Stimulated activated CD4-positive, alpha-beta T cell treated with anti-CD3 and anti-CD28 coated beads, Interleukin-15, amount 100 ng/mL, for 1 hour (primary cell): ENCODE measurements around the gene SNX4.
A peak's percentile ranks its signal among the peaks of the same experiment; 100 is the strongest.

ENCODE experiments used
- DNase-seq, 2 donors: peaks; one replicate each; pipeline ENCODE4 v3.0.0-alpha.2; 2020; ENCODE audit warnings: low read depth in 1 of 2, low spot score in 1 of 2

SNX4 gene

GRCh38 chr3:125462722-125463299 is 57.2 kb downstream of the SNX4 start:
- no peak for DNase-seq

- DNase-seq, result no peak
Observed at GRCh38 chr3:125461896-125462295, 58.1 kb downstream of the SNX4 start.

- no peak for DNase-seq
Observed at GRCh38 chr3:125460233-125460632, 59.8 kb downstream of the SNX4 start.

- no peak for DNase-seq
Observed at GRCh38 chr3:125443923-125444322, 76.1 kb downstream of the SNX4 start.

- no peak for DNase-seq
Observed at GRCh38 chr3:125442506-125442905, 77.5 kb downstream of the SNX4 start.

- DNase-seq, result no peak
Observed at GRCh38 chr3:125440970-125441369, 79.0 kb downstream of the SNX4 start.

- DNase-seq, result no peak
Observed at GRCh38 chr3:125440559-125440955, 79.4 kb downstream of the SNX4 start.

GRCh38 chr3:125437631-125438435 is 82.2 kb downstream of the SNX4 start:
- peak; percentile 20 to 31 for DNase-seq

- no peak for DNase-seq
Observed at GRCh38 chr3:125436921-125437320, 83.1 kb downstream of the SNX4 start.

GRCh38 chr3:125435231-125435630 is 84.8 kb downstream of the SNX4 start:
- no peak for DNase-seq

GRCh38 chr3:125434582-125435011 is 85.4 kb downstream of the SNX4 start:
- DNase-seq, result no peak

GRCh38 chr3:125433611-125434041 is 86.4 kb downstream of the SNX4 start:
- no peak for DNase-seq

- DNase-seq, result no peak
Observed at GRCh38 chr3:125433091-125433534, 86.9 kb downstream of the SNX4 start.

- DNase-seq, result no peak
Observed at GRCh38 chr3:125431912-125432790, 87.9 kb downstream of the SNX4 start.

- DNase-seq, result no peak
Observed at GRCh38 chr3:125431391-125431790, 88.6 kb downstream of the SNX4 start.

- no peak for DNase-seq
Observed at GRCh38 chr3:125428216-125428830, 91.7 kb downstream of the SNX4 start.

- no peak for DNase-seq
Observed at GRCh38 chr3:125418306-125418705, 101.7 kb downstream of the SNX4 start.

GRCh38 chr3:125416235-125416634 is 103.8 kb downstream of the SNX4 start:
- no peak for DNase-seq

- no peak for DNase-seq
Observed at GRCh38 chr3:125414669-125415068, 105.3 kb downstream of the SNX4 start.

GRCh38 chr3:125410922-125411321 is 109.1 kb downstream of the SNX4 start:
- no peak for DNase-seq

GRCh38 chr3:125406070-125406469 is 113.9 kb downstream of the SNX4 start:
- DNase-seq, result no peak
